Measurements from ENCODE around the gene STK24. TPM values are rescaled to one million over a fixed set of nuclear protein-coding genes. Genes with fewer than 3 reads are reported as not detected.

STK24 gene
- total and polyA plus RNA-seq, 2 of the 8 experiments (the other 6 are each of a cell fraction or from before 2014, with no cell fraction given), result 62.8 to 143 TPM

DNA sequence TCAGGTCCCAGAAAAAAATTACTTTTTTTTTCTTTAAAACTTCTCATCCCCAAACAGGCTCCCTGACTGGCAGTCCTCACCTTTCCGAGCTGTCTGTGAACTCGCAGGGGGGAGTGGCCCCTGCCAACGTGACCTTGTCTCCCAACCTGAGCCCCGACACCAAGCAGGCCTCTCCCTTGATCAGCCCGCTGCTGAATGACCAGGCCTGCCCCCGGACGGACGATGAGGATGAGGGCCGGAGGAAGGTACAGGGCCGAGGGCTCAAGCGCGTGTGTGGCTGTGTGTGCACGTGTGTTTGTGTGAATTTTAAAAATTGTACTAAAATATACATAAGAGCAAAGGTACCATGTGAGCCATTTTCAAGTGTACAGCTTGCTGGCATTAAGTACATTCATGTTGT, 167.6 kb downstream of the STK24 start (continued):
- TF ChIP-seq, protein P1, sequence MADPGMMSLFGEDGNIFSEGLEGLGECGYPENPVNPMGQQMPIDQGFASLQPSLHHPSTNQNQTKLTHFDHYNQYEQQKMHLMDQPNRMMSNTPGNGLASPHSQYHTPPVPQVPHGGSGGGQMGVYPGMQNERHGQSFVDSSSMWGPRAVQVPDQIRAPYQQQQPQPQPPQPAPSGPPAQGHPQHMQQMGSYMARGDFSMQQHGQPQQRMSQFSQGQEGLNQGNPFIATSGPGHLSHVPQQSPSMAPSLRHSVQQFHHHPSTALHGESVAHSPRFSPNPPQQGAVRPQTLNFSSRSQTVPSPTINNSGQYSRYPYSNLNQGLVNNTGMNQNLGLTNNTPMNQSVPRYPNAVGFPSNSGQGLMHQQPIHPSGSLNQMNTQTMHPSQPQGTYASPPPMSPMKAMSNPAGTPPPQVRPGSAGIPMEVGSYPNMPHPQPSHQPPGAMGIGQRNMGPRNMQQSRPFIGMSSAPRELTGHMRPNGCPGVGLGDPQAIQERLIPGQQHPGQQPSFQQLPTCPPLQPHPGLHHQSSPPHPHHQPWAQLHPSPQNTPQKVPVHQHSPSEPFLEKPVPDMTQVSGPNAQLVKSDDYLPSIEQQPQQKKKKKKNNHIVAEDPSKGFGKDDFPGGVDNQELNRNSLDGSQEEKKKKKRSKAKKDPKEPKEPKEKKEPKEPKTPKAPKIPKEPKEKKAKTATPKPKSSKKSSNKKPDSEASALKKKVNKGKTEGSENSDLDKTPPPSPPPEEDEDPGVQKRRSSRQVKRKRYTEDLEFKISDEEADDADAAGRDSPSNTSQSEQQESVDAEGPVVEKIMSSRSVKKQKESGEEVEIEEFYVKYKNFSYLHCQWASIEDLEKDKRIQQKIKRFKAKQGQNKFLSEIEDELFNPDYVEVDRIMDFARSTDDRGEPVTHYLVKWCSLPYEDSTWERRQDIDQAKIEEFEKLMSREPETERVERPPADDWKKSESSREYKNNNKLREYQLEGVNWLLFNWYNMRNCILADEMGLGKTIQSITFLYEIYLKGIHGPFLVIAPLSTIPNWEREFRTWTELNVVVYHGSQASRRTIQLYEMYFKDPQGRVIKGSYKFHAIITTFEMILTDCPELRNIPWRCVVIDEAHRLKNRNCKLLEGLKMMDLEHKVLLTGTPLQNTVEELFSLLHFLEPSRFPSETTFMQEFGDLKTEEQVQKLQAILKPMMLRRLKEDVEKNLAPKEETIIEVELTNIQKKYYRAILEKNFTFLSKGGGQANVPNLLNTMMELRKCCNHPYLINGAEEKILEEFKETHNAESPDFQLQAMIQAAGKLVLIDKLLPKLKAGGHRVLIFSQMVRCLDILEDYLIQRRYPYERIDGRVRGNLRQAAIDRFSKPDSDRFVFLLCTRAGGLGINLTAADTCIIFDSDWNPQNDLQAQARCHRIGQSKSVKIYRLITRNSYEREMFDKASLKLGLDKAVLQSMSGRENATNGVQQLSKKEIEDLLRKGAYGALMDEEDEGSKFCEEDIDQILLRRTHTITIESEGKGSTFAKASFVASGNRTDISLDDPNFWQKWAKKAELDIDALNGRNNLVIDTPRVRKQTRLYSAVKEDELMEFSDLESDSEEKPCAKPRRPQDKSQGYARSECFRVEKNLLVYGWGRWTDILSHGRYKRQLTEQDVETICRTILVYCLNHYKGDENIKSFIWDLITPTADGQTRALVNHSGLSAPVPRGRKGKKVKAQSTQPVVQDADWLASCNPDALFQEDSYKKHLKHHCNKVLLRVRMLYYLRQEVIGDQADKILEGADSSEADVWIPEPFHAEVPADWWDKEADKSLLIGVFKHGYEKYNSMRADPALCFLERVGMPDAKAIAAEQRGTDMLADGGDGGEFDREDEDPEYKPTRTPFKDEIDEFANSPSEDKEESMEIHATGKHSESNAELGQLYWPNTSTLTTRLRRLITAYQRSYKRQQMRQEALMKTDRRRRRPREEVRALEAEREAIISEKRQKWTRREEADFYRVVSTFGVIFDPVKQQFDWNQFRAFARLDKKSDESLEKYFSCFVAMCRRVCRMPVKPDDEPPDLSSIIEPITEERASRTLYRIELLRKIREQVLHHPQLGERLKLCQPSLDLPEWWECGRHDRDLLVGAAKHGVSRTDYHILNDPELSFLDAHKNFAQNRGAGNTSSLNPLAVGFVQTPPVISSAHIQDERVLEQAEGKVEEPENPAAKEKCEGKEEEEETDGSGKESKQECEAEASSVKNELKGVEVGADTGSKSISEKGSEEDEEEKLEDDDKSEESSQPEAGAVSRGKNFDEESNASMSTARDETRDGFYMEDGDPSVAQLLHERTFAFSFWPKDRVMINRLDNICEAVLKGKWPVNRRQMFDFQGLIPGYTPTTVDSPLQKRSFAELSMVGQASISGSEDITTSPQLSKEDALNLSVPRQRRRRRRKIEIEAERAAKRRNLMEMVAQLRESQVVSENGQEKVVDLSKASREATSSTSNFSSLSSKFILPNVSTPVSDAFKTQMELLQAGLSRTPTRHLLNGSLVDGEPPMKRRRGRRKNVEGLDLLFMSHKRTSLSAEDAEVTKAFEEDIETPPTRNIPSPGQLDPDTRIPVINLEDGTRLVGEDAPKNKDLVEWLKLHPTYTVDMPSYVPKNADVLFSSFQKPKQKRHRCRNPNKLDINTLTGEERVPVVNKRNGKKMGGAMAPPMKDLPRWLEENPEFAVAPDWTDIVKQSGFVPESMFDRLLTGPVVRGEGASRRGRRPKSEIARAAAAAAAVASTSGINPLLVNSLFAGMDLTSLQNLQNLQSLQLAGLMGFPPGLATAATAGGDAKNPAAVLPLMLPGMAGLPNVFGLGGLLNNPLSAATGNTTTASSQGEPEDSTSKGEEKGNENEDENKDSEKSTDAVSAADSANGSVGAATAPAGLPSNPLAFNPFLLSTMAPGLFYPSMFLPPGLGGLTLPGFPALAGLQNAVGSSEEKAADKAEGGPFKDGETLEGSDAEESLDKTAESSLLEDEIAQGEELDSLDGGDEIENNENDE (IDR thresholded peaks at IDR 0.05; ENCODE audit: insufficient replicate concordance, low read length), result no peak
